WTC11 (cell line): ENCODE measurements around the gene NECAB3.

Experiments
- AR ChIP-seq: fragments of 250-450 bp; sonication (Bioruptor Pico); IDR thresholded peaks from 2 replicates; pipeline ENCODE4 v1.9.0; 2021; ENCODE audit warnings: mild to moderate bottlenecking
- CTCF ChIP-seq: fragments of 200-600 bp; IDR thresholded peaks from 2 replicates; pipeline ENCODE4 v1.8.0; 2022; ENCODE audit warnings: antibody characterized with exemption
- NR3C1 ChIP-seq: sonication (generic); formaldehyde crosslinking; conservative IDR thresholded peaks from 2 replicates; pipeline ENCODE4 v1.8.1; 2023; ENCODE audit warnings: low read depth, mild to moderate bottlenecking, missing genetic modification reagents
- SP1 ChIP-seq: sonication (generic); formaldehyde crosslinking; conservative IDR thresholded peaks from 2 replicates; pipeline ENCODE4 v1.8.1; 2022; ENCODE audit warnings: missing genetic modification reagents
- TEAD4 ChIP-seq: sonication (generic); formaldehyde crosslinking; IDR thresholded peaks from 2 replicates; pipeline ENCODE4 v1.8.0; 2022; ENCODE audit warnings: mild to moderate bottlenecking, missing genetic modification reagents
- ZNF121 ChIP-seq: sonication (generic); formaldehyde crosslinking; IDR thresholded peaks from 2 replicates; pipeline ENCODE4 v1.8.0; 2023; ENCODE audit warnings: missing genetic modification reagents

DNA sequence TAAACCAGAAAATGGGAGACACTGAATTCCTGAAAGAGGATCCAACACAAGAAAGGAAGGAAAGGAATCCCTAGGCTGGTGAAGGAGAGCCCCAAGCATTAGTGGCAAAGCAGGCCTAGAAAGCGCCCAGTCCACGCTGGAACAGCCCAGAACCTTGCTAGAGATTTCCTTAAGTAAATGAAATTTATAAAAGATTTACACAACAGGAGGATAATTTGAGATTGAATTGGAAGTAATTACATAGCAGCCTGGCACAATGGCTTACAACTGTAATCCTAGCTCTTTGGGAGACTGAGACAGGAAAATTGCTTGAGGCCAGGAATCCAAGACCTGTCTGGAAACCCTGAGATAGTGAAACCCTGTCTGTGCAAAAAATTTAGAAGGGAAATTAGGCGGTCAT, 38.9 kb downstream of the NECAB3 start:
- TF ChIP-seq SP1 (CRISPR knock-in tag) (no peak), NR3C1 (no peak), ZNF121 (no peak), CTCF (no peak), TEAD4 (CRISPR knock-in tag) (no peak), AR (CRISPR knock-in tag) (no peak)
